T47D (cell line): ENCODE measurements around the gene MCTP2.

Source experiments
- DNase-seq, 2 experiments: peaks; one replicate each; pipeline versions ENCODE4 v3.0.0 to v3.0.0-alpha.2; 2011 to 2012; ENCODE audit warnings: low read depth in 1 of 2, low spot score in 1 of 2
- JUND ChIP-seq: IDR thresholded peaks from 2 replicates; pipeline ENCODE4 v1.6.1; 2012; ENCODE audit warnings: low read depth
- in situ Hi-C: cut with HindIII; loops from 2 replicates; pipeline ENCODE4 v1.10.0; 2016; ENCODE audit warnings: low sequenced_read_pairs, low pct_unique_long_range_greater_than_20kb

The MCTP2 gene

GRCh38 chr15:94331731-94332130 is 100.4 kb downstream of the MCTP2 start:
- TF ChIP-seq JUND: no peak
- no peak for DNase-seq
- in situ Hi-C loops: no loop called here

GRCh38 chr15:94335616-94336015 is 104.3 kb downstream of the MCTP2 start:
- DNase-seq: no peak
- in situ Hi-C loops: no loop called here
- TF ChIP-seq JUND: no peak

- in situ Hi-C loops: no loop called here
- TF ChIP-seq JUND: no peak
Measured at GRCh38 chr15:94336817-94337467, 105.6 kb downstream of the MCTP2 start.

GRCh38 chr15:94338243-94338846 is 107.0 kb downstream of the MCTP2 start:
- in situ Hi-C loops: no loop called here

More at GRCh38 chr15:94336817-94337467, 105.6 kb downstream of the MCTP2 start:
- DNase-seq: no peak

GRCh38 chr15:94346282-94346681 is 114.9 kb downstream of the MCTP2 start:
- in situ Hi-C loops: no loop called here
- TF ChIP-seq JUND: no peak
- peak in 1 of 2 experiments; percentile 47 for DNase-seq

More at GRCh38 chr15:94338243-94338846, 107.0 kb downstream of the MCTP2 start:
- no peak for TF ChIP-seq JUND
- no peak for DNase-seq

GRCh38 chr15:94348084-94348483 is 116.7 kb downstream of the MCTP2 start:
- no peak for TF ChIP-seq JUND
- DNase-seq: no peak
- in situ Hi-C loops: no loop called here

- in situ Hi-C loops: no loop called here
- no peak for DNase-seq
- no peak for TF ChIP-seq JUND
Measured at GRCh38 chr15:94351031-94351535, 119.7 kb downstream of the MCTP2 start.

- TF ChIP-seq JUND: no peak
- no peak for DNase-seq
- in situ Hi-C loops: no loop called here
Measured at GRCh38 chr15:94352636-94353487, 121.5 kb downstream of the MCTP2 start.

- in situ Hi-C loops: no loop called here
- DNase-seq: no peak
- TF ChIP-seq JUND: no peak
Measured at GRCh38 chr15:94353488-94353820, 122.1 kb downstream of the MCTP2 start.

- TF ChIP-seq JUND: no peak
- DNase-seq: no peak
- in situ Hi-C loops: no loop called here
Measured at GRCh38 chr15:94354655-94355054, 123.3 kb downstream of the MCTP2 start.

GRCh38 chr15:94359716-94360115 is 128.4 kb downstream of the MCTP2 start:
- no peak for DNase-seq
- in situ Hi-C loops: no loop called here
- TF ChIP-seq JUND: no peak

GRCh38 chr15:94360251-94360685 is 128.9 kb downstream of the MCTP2 start:
- no peak for TF ChIP-seq JUND
- in situ Hi-C loops: no loop called here
- DNase-seq: no peak

GRCh38 chr15:94362385-94363092 is 131.2 kb downstream of the MCTP2 start:
- no peak for DNase-seq
- TF ChIP-seq JUND: no peak
- in situ Hi-C loops: no loop called here
